Activated T-cell treated with anti-CD3 and anti-CD28 coated beads, Interleukin-2, amount 50 U/mL, for 24 hours (primary cell): ENCODE data around the gene CCDC102B.

Experiments used
- DNase-seq: peaks from one replicate; pipeline ENCODE4 v3.0.0-alpha.2; 2020
- H3K27ac Mint-ChIP-seq: 2 replicates; pipeline ENCODE4 v1.8.0; 2020; ENCODE audit warnings: mild to moderate bottlenecking, mixed read lengths
- H3K27me3 Mint-ChIP-seq: 2 replicates; pipeline ENCODE4 v1.8.0; 2020; ENCODE audit warnings: mixed read lengths
- H3K36me3 Mint-ChIP-seq: 2 replicates; pipeline ENCODE4 v1.8.0; 2020; ENCODE audit warnings: low read depth, mixed read lengths
- H3K4me1 Mint-ChIP-seq: 2 replicates; pipeline ENCODE4 v1.8.0; 2020; ENCODE audit warnings: low read depth, mixed read lengths
- H3K4me3 Mint-ChIP-seq: 2 replicates; pipeline ENCODE4 v1.8.0; 2020; ENCODE audit warnings: mild to moderate bottlenecking, moderate library complexity, mixed read lengths
- H3K9me3 Mint-ChIP-seq: 2 replicates; pipeline ENCODE4 v1.8.0; 2020; ENCODE audit warnings: mixed read lengths

The CCDC102B gene

GRCh38 chr18:68793951-68794350 is 3.9 kb upstream of the CCDC102B start:
- Mint-ChIP-seq H3K9me3 (no peaks in the 10 kb centered on the region), H3K4me1 (no peaks in the 10 kb centered on the region), H3K27me3 (no peaks in the 10 kb centered on the region), H3K36me3 (no peaks in the 10 kb centered on the region), H3K4me3 (no peak overlapping the region), H3K27ac (no peak overlapping the region)
- no peak for DNase-seq

- no peaks in the 10 kb centered on the region for H3K36me3 Mint-ChIP-seq
- H3K27ac Mint-ChIP-seq, result no peak overlapping the region
- H3K4me1 Mint-ChIP-seq, result no peaks in the 10 kb centered on the region
- H3K4me3 Mint-ChIP-seq, result no peak overlapping the region
- no peaks in the 10 kb centered on the region for H3K9me3 Mint-ChIP-seq
- no peak for DNase-seq
- no peaks in the 10 kb centered on the region for H3K27me3 Mint-ChIP-seq
Measured at GRCh38 chr18:68796936-68797690, 767 bp upstream of the CCDC102B start.

- H3K36me3 Mint-ChIP-seq, result no peaks in the 10 kb centered on the region
- H3K4me3 Mint-ChIP-seq, result no peak overlapping the region
- no peaks in the 10 kb centered on the region for H3K9me3 Mint-ChIP-seq
- H3K27ac Mint-ChIP-seq, result no peak overlapping the region
- DNase-seq, result no peak
- no peaks in the 10 kb centered on the region for H3K4me1 Mint-ChIP-seq
- H3K27me3 Mint-ChIP-seq, result no peaks in the 10 kb centered on the region
Measured at GRCh38 chr18:68800075-68800474, 2.2 kb downstream of the CCDC102B start.

GRCh38 chr18:68803356-68803755 is 5.5 kb downstream of the CCDC102B start:
- no peaks in the 10 kb centered on the region for H3K4me1 Mint-ChIP-seq
- DNase-seq, result no peak
- H3K36me3 Mint-ChIP-seq, result no peaks in the 10 kb centered on the region
- no peak overlapping the region for H3K27ac Mint-ChIP-seq
- H3K27me3 Mint-ChIP-seq, result no peaks in the 10 kb centered on the region
- no peaks in the 10 kb centered on the region for H3K9me3 Mint-ChIP-seq
- no peak overlapping the region for H3K4me3 Mint-ChIP-seq

GRCh38 chr18:68817584-68817983 is 19.7 kb downstream of the CCDC102B start:
- no peak overlapping the region for H3K27ac Mint-ChIP-seq
- no peak for DNase-seq

GRCh38 chr18:68818584-68818983 is 20.7 kb downstream of the CCDC102B start:
- no peaks in the 10 kb centered on the region for H3K27me3 Mint-ChIP-seq
- no peaks in the 10 kb centered on the region for H3K36me3 Mint-ChIP-seq
- no peaks in the 10 kb centered on the region for H3K4me1 Mint-ChIP-seq
- H3K9me3 Mint-ChIP-seq, result no peaks in the 10 kb centered on the region
- DNase-seq, result no peak
- no peak overlapping the region for H3K4me3 Mint-ChIP-seq
- no peak overlapping the region for H3K27ac Mint-ChIP-seq

More at GRCh38 chr18:68817584-68817983, 19.7 kb downstream of the CCDC102B start:
- Mint-ChIP-seq H3K36me3 (no peaks in the 10 kb centered on the region), H3K4me3 (no peak overlapping the region), H3K27me3 (no peaks in the 10 kb centered on the region), H3K9me3 (no peaks in the 10 kb centered on the region), H3K4me1 (no peaks in the 10 kb centered on the region)

GRCh38 chr18:68822926-68823325 is 25.0 kb downstream of the CCDC102B start:
- no peak for DNase-seq
- no peak overlapping the region for H3K4me3 Mint-ChIP-seq
- no peaks in the 10 kb centered on the region for H3K27me3 Mint-ChIP-seq
- H3K27ac Mint-ChIP-seq, result no peak overlapping the region
- H3K4me1 Mint-ChIP-seq, result no peaks in the 10 kb centered on the region
- no peaks in the 10 kb centered on the region for H3K36me3 Mint-ChIP-seq
- no peaks in the 10 kb centered on the region for H3K9me3 Mint-ChIP-seq

- DNase-seq, result no peak
- no peaks in the 10 kb centered on the region for H3K27me3 Mint-ChIP-seq
- no peaks in the 10 kb centered on the region for H3K4me1 Mint-ChIP-seq
- H3K9me3 Mint-ChIP-seq, result no peaks in the 10 kb centered on the region
- no peak overlapping the region for H3K4me3 Mint-ChIP-seq
- H3K36me3 Mint-ChIP-seq, result no peaks in the 10 kb centered on the region
- no peak overlapping the region for H3K27ac Mint-ChIP-seq
Measured at GRCh38 chr18:68826121-68826520, 28.2 kb downstream of the CCDC102B start.

GRCh38 chr18:68830256-68831045 is 32.6 kb downstream of the CCDC102B start:
- Mint-ChIP-seq H3K27me3 (no peaks in the 10 kb centered on the region), H3K36me3 (no peaks in the 10 kb centered on the region), H3K4me1 (no peaks in the 10 kb centered on the region), H3K9me3 (no peaks in the 10 kb centered on the region), H3K4me3 (no peak overlapping the region), H3K27ac (no peak overlapping the region)
- DNase-seq, result no peak

- Mint-ChIP-seq H3K4me1 (no peaks in the 10 kb centered on the region), H3K9me3 (no peaks in the 10 kb centered on the region), H3K4me3 (no peak overlapping the region), H3K27ac (no peak overlapping the region), H3K27me3 (no peaks in the 10 kb centered on the region), H3K36me3 (no peaks in the 10 kb centered on the region)
- no peak for DNase-seq
Measured at GRCh38 chr18:68833756-68834155, 35.9 kb downstream of the CCDC102B start.

- DNase-seq, result no peak
- H3K4me3 Mint-ChIP-seq, result no peak overlapping the region
- no peaks in the 10 kb centered on the region for H3K36me3 Mint-ChIP-seq
- no peaks in the 10 kb centered on the region for H3K4me1 Mint-ChIP-seq
- no peaks in the 10 kb centered on the region for H3K9me3 Mint-ChIP-seq
- H3K27me3 Mint-ChIP-seq, result no peaks in the 10 kb centered on the region
- H3K27ac Mint-ChIP-seq, result no peak overlapping the region
Measured at GRCh38 chr18:68837665-68838451, 40.0 kb downstream of the CCDC102B start.

GRCh38 chr18:68839701-68840100 is 41.8 kb downstream of the CCDC102B start:
- H3K4me1 Mint-ChIP-seq, result no peaks in the 10 kb centered on the region
- no peak for DNase-seq
- no peaks in the 10 kb centered on the region for H3K9me3 Mint-ChIP-seq
- no peaks in the 10 kb centered on the region for H3K36me3 Mint-ChIP-seq
- no peak overlapping the region for H3K4me3 Mint-ChIP-seq
- no peak overlapping the region for H3K27ac Mint-ChIP-seq
- no peaks in the 10 kb centered on the region for H3K27me3 Mint-ChIP-seq

- no peaks in the 10 kb centered on the region for H3K27me3 Mint-ChIP-seq
- no peaks in the 10 kb centered on the region for H3K4me1 Mint-ChIP-seq
- H3K9me3 Mint-ChIP-seq, result no peaks in the 10 kb centered on the region
- no peak overlapping the region for H3K4me3 Mint-ChIP-seq
- H3K36me3 Mint-ChIP-seq, result no peaks in the 10 kb centered on the region
- no peak for DNase-seq
- H3K27ac Mint-ChIP-seq, result no peak overlapping the region
Measured at GRCh38 chr18:68840554-68841263, 42.8 kb downstream of the CCDC102B start.

GRCh38 chr18:68841301-68841700 is 43.4 kb downstream of the CCDC102B start:
- Mint-ChIP-seq H3K4me1 (no peaks in the 10 kb centered on the region), H3K9me3 (no peaks in the 10 kb centered on the region), H3K27me3 (no peaks in the 10 kb centered on the region), H3K27ac (no peak overlapping the region), H3K36me3 (no peaks in the 10 kb centered on the region), H3K4me3 (no peak overlapping the region)
- no peak for DNase-seq
